H1 (cell line): ENCODE results near the gene ITPR1. TPM values are rescaled to one million over a fixed set of nuclear protein-coding genes. Genes with fewer than 3 reads are reported as not detected.

Experiments
- CTCF ChIA-PET: fragments of 300-600 bp; sonication (Branson Sonifier 250); formaldehyde crosslinking; loops from one replicate; lab custom pipeline; 2021; ENCODE audit not compliant: partially characterized antibody; lab: Charles Lee
- POLR2A ChIA-PET: fragments of 300-600 bp; sonication (Branson Sonifier 250); formaldehyde crosslinking; loops from one replicate; lab custom pipeline; 2021; ENCODE audit warnings: inconsistent platforms; ENCODE audit not compliant: partially characterized antibody; lab: Charles Lee
- DNase-seq, 2 experiments: peaks; one replicate each; pipeline versions ENCODE4 v3.0.0 to v3.0.0-alpha.2; 2010 to 2022; ENCODE audit warnings: low spot score in 2 of 2, low read depth in 1 of 2, mixed read lengths in 1 of 2
- FAIRE-seq: peaks from 2 replicates; lab custom pipeline; 2011; peaks lifted over from hg19 to GRCh38; lab: Jason Lieb, UNC
- H2AFZ ChIP-seq: 2 replicates; pipeline ENCODE4 v1.8.1; 2012; ENCODE audit warnings: low read length, inconsistent platforms
- H2AK5ac ChIP-seq: 2 replicates; pipeline ENCODE4 v1.6.1; 2013; ENCODE audit warnings: low read depth, low read length
- H2BK120ac ChIP-seq: replicated peaks from 2 replicates; pipeline ENCODE3; 2013; ENCODE audit warnings: low read depth, low read length, inconsistent platforms
- H2BK12ac ChIP-seq: 2 replicates; pipeline ENCODE4 v1.6.1; 2013; ENCODE audit warnings: low read depth, low read length
- H2BK15ac ChIP-seq: 2 replicates; pipeline ENCODE4 v1.6.1; 2013; ENCODE audit warnings: low read length
- H2BK20ac ChIP-seq: 2 replicates; pipeline ENCODE4 v1.6.1; 2013; ENCODE audit warnings: low read length
- H2BK5ac ChIP-seq: 2 replicates; pipeline ENCODE4 v1.6.1; 2013; ENCODE audit warnings: low read depth, low read length
- H3K14ac ChIP-seq: 2 replicates; pipeline ENCODE4 v1.6.1; 2013; ENCODE audit warnings: inconsistent platforms; ENCODE audit not compliant: insufficient read length
- H3K18ac ChIP-seq: 2 replicates; pipeline ENCODE4 v1.6.1; 2013; ENCODE audit warnings: low read length; ENCODE audit errors: extremely low read depth
- H3K23ac ChIP-seq: 2 replicates; pipeline ENCODE4 v1.6.1; 2013; ENCODE audit warnings: inconsistent platforms; ENCODE audit not compliant: insufficient read length
- H3K23me2 ChIP-seq: 2 replicates; pipeline ENCODE4 v1.6.1; 2013; ENCODE audit warnings: low read depth, low read length
- H3K27ac ChIP-seq: 2 replicates; pipeline ENCODE4 v1.6.1; 2011; ENCODE audit warnings: low read depth, low read length, inconsistent platforms
- H3K27me3 ChIP-seq, 4 experiments: replicated peaks in 1 of 4; 1 replicate in 1 of 4; 2 replicates in 3 of 4; pipeline versions ENCODE4 v1.6.1 to v1.8.1; 2011 to 2013; ENCODE audit warnings: low read length in 3 of 4, mild to moderate bottlenecking in 3 of 4, inconsistent platforms in 2 of 4, mixed read lengths in 2 of 4, moderate library complexity in 1 of 4; ENCODE audit not compliant: control insufficient read depth in 3 of 4, insufficient read depth in 3 of 4; ENCODE audit errors: extremely low read depth in 1 of 4
- H3K36me3 ChIP-seq, 4 experiments: 2 replicates each; pipeline versions ENCODE4 v1.6.1 to v1.8.1; 2011 to 2013; ENCODE audit warnings: mild to moderate bottlenecking in 4 of 4, low read length in 3 of 4, moderate library complexity in 2 of 4, control low read depth in 1 of 4, inconsistent platforms in 1 of 4; ENCODE audit not compliant: insufficient read depth in 4 of 4, control insufficient read depth in 2 of 4
- H3K4ac ChIP-seq: replicated peaks from 2 replicates; pipeline ENCODE3; 2013; ENCODE audit warnings: low read length, low read depth, mixed read lengths, inconsistent platforms; ENCODE audit not compliant: insufficient read length
- H3K4me1 ChIP-seq, 4 experiments: replicated peaks in 1 of 4; 1 replicate in 1 of 4; 2 replicates in 3 of 4; pipeline versions ENCODE4 v1.6.1 to v1.8.1; 2011 to 2013; ENCODE audit warnings: low read length in 3 of 4, inconsistent platforms in 2 of 4, mixed read lengths in 1 of 4; ENCODE audit not compliant: insufficient read depth in 4 of 4, control insufficient read depth in 3 of 4
- H3K4me2 ChIP-seq, 2 experiments: 2 replicates each; pipeline versions ENCODE4 v1.6.1 to v1.8.1; 2011 to 2013; ENCODE audit warnings: low read depth in 2 of 2, low read length in 2 of 2, control low read depth in 1 of 2, inconsistent platforms in 1 of 2, mild to moderate bottlenecking in 1 of 2; ENCODE audit not compliant: insufficient read depth in 1 of 2
- H3K4me3 ChIP-seq, 4 experiments: fragments of 200-600, 300-600 bp in 1 of 4; sonication (generic), shearing (Covaris generic), sonication (Bioruptor Twin) in 1 of 4; 2 replicates each; pipeline versions ENCODE4 v1.5.1 to v1.8.1; 2011 to 2016; ENCODE audit warnings: low read length in 4 of 4, low read depth in 3 of 4, control low read depth in 2 of 4, inconsistent platforms in 2 of 4, mild to moderate bottlenecking in 2 of 4, mixed read lengths in 1 of 4, moderate library complexity in 1 of 4; ENCODE audit not compliant: insufficient read depth in 2 of 4; ENCODE audit errors: extremely low read depth in 1 of 4
- H3K56ac ChIP-seq: replicated peaks from 2 replicates; pipeline ENCODE3; 2013; ENCODE audit warnings: low read depth, mild to moderate bottlenecking, mixed read lengths, low read length, inconsistent platforms; ENCODE audit not compliant: insufficient read length
- H3K79me1 ChIP-seq: 2 replicates; pipeline ENCODE4 v1.6.1; 2013; ENCODE audit warnings: low read depth, low read length, control low read depth
- H3K79me2 ChIP-seq, 2 experiments: 2 replicates each; pipeline versions ENCODE4 v1.6.1 to v1.8.1; 2012 to 2013; ENCODE audit warnings: low read length in 2 of 2, mild to moderate bottlenecking in 2 of 2, inconsistent platforms in 1 of 2; ENCODE audit not compliant: insufficient read depth in 2 of 2, control insufficient read depth in 1 of 2
- H3K9ac ChIP-seq, 4 experiments: replicated peaks in 1 of 4; 1 replicate in 1 of 4; 2 replicates in 3 of 4; pipeline versions ENCODE4 v1.6.1 to v1.8.1; 2011 to 2013; ENCODE audit warnings: low read depth in 3 of 4, low read length in 3 of 4, control low read depth in 2 of 4, mild to moderate bottlenecking in 2 of 4, moderate library complexity in 2 of 4, inconsistent platforms in 1 of 4; ENCODE audit errors: extremely low read depth in 1 of 4
- H3K9me3 ChIP-seq, 2 experiments: 2 replicates each; pipeline versions ENCODE4 v1.6.1 to v1.8.1; 2012 to 2013; ENCODE audit warnings: mild to moderate bottlenecking in 2 of 2, moderate library complexity in 2 of 2, control low read depth in 1 of 2, inconsistent platforms in 1 of 2, low read depth in 1 of 2, low read length in 1 of 2, mixed read lengths in 1 of 2; ENCODE audit not compliant: insufficient read depth in 2 of 2
- H4K20me1 ChIP-seq, 2 experiments: replicated peaks in 1 of 2; 2 replicates each; pipeline versions ENCODE3 to v1.8.1; 2011 to 2013; ENCODE audit warnings: inconsistent platforms in 2 of 2, low read length in 2 of 2, mild to moderate bottlenecking in 1 of 2; ENCODE audit not compliant: insufficient read depth in 2 of 2, control insufficient read depth in 1 of 2
- H4K5ac ChIP-seq: 2 replicates; pipeline ENCODE4 v1.6.1; 2013; ENCODE audit warnings: low read length, low read depth, mixed read lengths, inconsistent platforms; ENCODE audit not compliant: insufficient read length
- H4K8ac ChIP-seq: 2 replicates; pipeline ENCODE4 v1.8.0; 2013; ENCODE audit warnings: mild to moderate bottlenecking, moderate library complexity, low read length, inconsistent platforms; ENCODE audit not compliant: insufficient read depth; ENCODE audit errors: extremely low read depth
- H4K91ac ChIP-seq: replicated peaks from 2 replicates; pipeline ENCODE3; 2013; ENCODE audit warnings: low read length, mixed read lengths, inconsistent platforms; ENCODE audit not compliant: insufficient read length
- EZH2 ChIP-seq: fragments of 200-600 bp; sonication (generic); IDR thresholded peaks from 2 replicates; pipeline ENCODE4 v1.7.1; 2012; ENCODE audit warnings: low read depth, mild to moderate bottlenecking, moderate library complexity, low read length, inconsistent platforms; ENCODE audit not compliant: severe bottlenecking
- GTF2F1 ChIP-seq: IDR thresholded peaks from 2 replicates; pipeline ENCODE4 v1.6.1; 2012; ENCODE audit warnings: low read depth, low read length, improper control_type of control experiment, borderline replicate concordance
- POLR2A ChIP-seq, 2 experiments: IDR thresholded peaks; 1 replicate in 1 of 2; 2 replicates in 1 of 2; pipeline ENCODE4 v1.6.1; 2011; ENCODE audit warnings: low read depth in 2 of 2, low read length in 2 of 2, mild to moderate bottlenecking in 2 of 2; ENCODE audit errors: control extremely low read depth in 1 of 2
- POLR2AphosphoS5 ChIP-seq: IDR thresholded peaks from 2 replicates; pipeline ENCODE4 v1.6.1; 2011; ENCODE audit warnings: low read depth, low read length
- RAD21 ChIP-seq, 2 experiments: IDR thresholded peaks in 1 of 2; conservative IDR thresholded peaks in 1 of 2; 2 replicates each; pipeline ENCODE4 v1.6.1; 2011; ENCODE audit warnings: low read depth in 2 of 2, low read length in 2 of 2, improper control_type of control experiment in 1 of 2, inconsistent platforms in 1 of 2, mild to moderate bottlenecking in 1 of 2, moderate library complexity in 1 of 2
- TAF7 ChIP-seq: optimal IDR thresholded peaks from 2 replicates; pipeline ENCODE3; 2011; ENCODE audit warnings: low read depth, mild to moderate bottlenecking, inconsistent platforms, low read length, moderate library complexity, borderline replicate concordance
- TCF12 ChIP-seq: IDR thresholded peaks from 2 replicates; pipeline ENCODE4 v1.6.1; 2011; ENCODE audit warnings: low read depth, mild to moderate bottlenecking, low read length
- WGBS, 2 experiments: shearing (Covaris generic) in 1 of 2; methylation state at CpG; one replicate each; pipeline versions ENCODE4 v1.1.6 to v1.1.7; 2013 to 2015; ENCODE audit warnings: low lambda C conversion rate in 2 of 2, mixed read lengths in 2 of 2, inconsistent platforms in 1 of 2, low coverage in 1 of 2, missing lambda C conversion rate in 1 of 2; ENCODE audit not compliant: insufficient replicate concordance in 2 of 2, insufficient coverage in 1 of 2, insufficient read length in 1 of 2; ENCODE audit errors: extremely low coverage in 1 of 2, missing lambda C conversion rate in 1 of 2; 5-methylcytosine and 5-hydroxymethylcytosine counted together
- polyA plus RNA-seq, 7 experiments: library from polyadenylated mRNA; depleted of rRNA in 3 of 7; stranded (reverse) in 5 of 7; unstranded in 2 of 7; fragments of >200 nt in 5 of 7; fragments of 200-250 nt in 2 of 7; gene quantifications; 1 replicate in 5 of 7; 2 replicates in 1 of 7; 4 replicates in 1 of 7; pipeline versions ENCODE4 v1.2.1 to v1.2.3, GENCODE V29; 2011 to 2013; ENCODE audit warnings: missing spikeins in 2 of 7, mixed read lengths in 2 of 7
- total RNA-seq: library from RNA; stranded (reverse); fragmentation: NEBNext Ultra II Directional; extraction: Animal tissue kit (Norgen Biotek cat#: 25700); gene quantifications from 2 replicates; pipeline ENCODE4 v1.2.1, GENCODE V29; 2021

The ITPR1 gene
- total and polyA plus RNA-seq, 2 of the 8 experiments (the other 6 are each of a cell fraction or from before 2014, with no cell fraction given), result 2.5 to 16.3 TPM

DNA sequence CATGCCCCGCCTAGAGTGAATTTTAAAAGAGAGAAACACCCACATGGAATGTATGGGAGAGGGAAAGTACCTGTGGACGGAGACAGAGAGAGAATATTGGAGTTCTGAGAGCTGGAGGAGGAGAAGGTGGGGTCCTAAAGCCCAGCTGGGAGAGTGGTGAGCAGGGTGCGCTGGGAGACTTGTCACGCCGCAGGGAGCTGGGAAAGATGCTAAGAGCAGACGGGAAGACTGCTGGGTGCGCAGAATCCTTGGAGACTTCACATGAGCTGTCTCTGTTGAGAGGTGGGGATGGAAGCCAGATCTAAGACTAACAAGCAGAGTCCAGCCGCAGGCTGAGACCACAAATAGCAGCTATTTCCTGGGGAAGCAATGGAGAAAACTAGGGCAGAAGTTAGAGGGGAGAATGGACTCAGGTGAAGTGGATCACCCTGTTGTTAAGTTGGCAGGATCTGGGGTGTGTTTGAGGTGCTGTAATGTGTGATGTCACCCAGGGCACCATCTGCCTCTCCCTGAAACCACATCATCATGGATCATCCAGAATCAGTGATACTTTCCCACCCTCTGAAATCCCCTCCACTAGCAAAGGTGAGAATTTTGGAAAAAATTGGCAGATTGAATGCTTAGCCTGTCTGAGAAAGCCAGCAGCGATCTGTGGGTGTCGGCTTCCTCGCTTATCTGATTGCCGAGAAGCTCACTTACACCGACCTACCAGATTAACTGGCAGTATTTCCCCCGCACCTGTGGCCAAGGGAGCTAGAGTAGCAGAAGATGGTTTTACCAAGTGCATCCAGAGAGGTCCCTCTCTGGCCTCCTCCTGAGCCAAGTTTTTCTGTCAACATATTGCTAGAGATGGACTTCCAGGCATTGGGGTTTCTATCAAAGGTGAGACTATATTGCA is 311.3 kb downstream of the ITPR1 start:
- WGBS, 2 experiments, result 86% methylated on average over 14 of the region's 14 CpGs; no CpG with 5 or more reads in 1 of the 2 experiments
- no peak overlapping the region for H2BK12ac ChIP-seq
- H4K91ac ChIP-seq, result no peak overlapping the region
- no peak overlapping the region for H3K9ac ChIP-seq
- H4K8ac ChIP-seq, result no peak overlapping the region
- no peak for TF ChIP-seq POLR2AphosphoS5
- TF ChIP-seq EZH2, result no peak
- TF ChIP-seq POLR2A (IDR thresholded peaks at IDR 0.05; ENCODE audit: control extremely low read depth in 1 of 2, low read depth in 2 of 2, low read length in 2 of 2), result no peak
- TF ChIP-seq GTF2F1, result no peak
- no peak for TF ChIP-seq TAF7
- TF ChIP-seq TCF12, result no peak
- TF ChIP-seq RAD21 (IDR thresholded peaks at IDR 0.05 in 1 of 2, conservative IDR thresholded peaks at IDR 0.05 in 1 of 2; ENCODE audit: low read depth in 2 of 2, low read length in 2 of 2), result no peak
- H3K18ac ChIP-seq, result no peak overlapping the region
- no peaks in the 10 kb centered on the region for H4K20me1 ChIP-seq
- no peak overlapping the region for H2BK20ac ChIP-seq
- FAIRE-seq, result no peak
- H3K4me2 ChIP-seq, result no peak overlapping the region
- H2BK5ac ChIP-seq, result no peak overlapping the region
- H3K4me3 ChIP-seq, result no peak overlapping the region
- H3K36me3 ChIP-seq, result no peaks in the 10 kb centered on the region
- H3K9me3 ChIP-seq, result no peaks in the 10 kb centered on the region
- no peak overlapping the region for H3K23ac ChIP-seq
- no peak overlapping the region for H2AK5ac ChIP-seq
- no peaks in the 10 kb centered on the region for H3K79me1 ChIP-seq
- no peak overlapping the region for H3K14ac ChIP-seq
- no peak overlapping the region for H4K5ac ChIP-seq
- ChIA-PET CTCF (interaction anchor here (0.8 to 2.0 kb wide), 3 partner anchors 11 to 168 kb away, joined by 3 to 5 read pairs (median 3); no protein-coding TSS in a partner anchor), POLR2A (no interaction called here)
- H3K56ac ChIP-seq, result no peak overlapping the region
- DNase-seq, result no peak
- H2AFZ ChIP-seq, result no peak overlapping the region
- H3K4me1 ChIP-seq, result no peaks in the 10 kb centered on the region
- H2BK120ac ChIP-seq, result no peak overlapping the region
- no peaks in the 10 kb centered on the region; the same call in 1 of the 2 replicates for H3K23me2 ChIP-seq
- no peaks in the 10 kb centered on the region for H3K27me3 ChIP-seq
- no peak overlapping the region for H3K4ac ChIP-seq
- no peak overlapping the region for H3K27ac ChIP-seq
- H3K79me2 ChIP-seq, result no peaks in the 10 kb centered on the region
- no peak overlapping the region for H2BK15ac ChIP-seq
